AML-193 (cell line): Measurements from ENCODE around the gene S100A7A.

Experiments
- DNase-seq, 2 experiments: peaks; one replicate each; lab custom pipeline; 2025; lab: John Stamatoyannopoulos, UW

The S100A7A gene

GRCh38 chr1:153415850-153416570, at the start of gene S100A7A:
Gene S100A7A, plus strand, starts transcription at chr1:153416520. Its CDS starts 1,563 bp downstream, at chr1:153418083.
- no peak for DNase-seq

GRCh38 chr1:153367090-153367489, 49.2 kb upstream of the S100A7A start:
- no peak for DNase-seq

GRCh38 chr1:153368495-153368894, 47.8 kb upstream of the S100A7A start:
- peak; percentile 9 to 29 for DNase-seq

- DNase-seq = no peak
Measured at GRCh38 chr1:153370146-153370545, 46.2 kb upstream of the S100A7A start.

- DNase-seq = no peak
Measured at GRCh38 chr1:153371231-153371630, 45.1 kb upstream of the S100A7A start.

- DNase-seq = no peak
Measured at GRCh38 chr1:153372571-153372970, 43.7 kb upstream of the S100A7A start.

- DNase-seq = no peak
Measured at GRCh38 chr1:153374071-153374470, 42.2 kb upstream of the S100A7A start.

- peak; percentile 95 for DNase-seq
Measured at GRCh38 chr1:153375511-153375910, 40.8 kb upstream of the S100A7A start, which contains the start of gene S100A12. Gene S100A12, minus strand, starts transcription at chr1:153375621. Its CDS starts 1,029 bp downstream, at chr1:153374592.

GRCh38 chr1:153379591-153379990, 36.7 kb upstream of the S100A7A start:
- no peak for DNase-seq

- DNase-seq = no peak
Measured at GRCh38 chr1:153380711-153381110, 35.6 kb upstream of the S100A7A start.

GRCh38 chr1:153384958-153385580, 31.3 kb upstream of the S100A7A start:
- DNase-seq = no peak

- DNase-seq = peak; percentile 96 to 98
Measured at GRCh38 chr1:153386500-153386901, 29.8 kb upstream of the S100A7A start.

- DNase-seq = no peak
Measured at GRCh38 chr1:153387001-153387400, 29.3 kb upstream of the S100A7A start.

GRCh38 chr1:153387785-153388184, 28.5 kb upstream of the S100A7A start:
- DNase-seq = no peak

GRCh38 chr1:153389401-153389800, 26.9 kb upstream of the S100A7A start:
- no peak for DNase-seq

GRCh38 chr1:153389973-153390879, 26.1 kb upstream of the S100A7A start:
- DNase-seq = peak; percentile 35 to 49

- peak; percentile 91 to 92 for DNase-seq
Measured at GRCh38 chr1:153390938-153391710, 25.2 kb upstream of the S100A7A start, which contains the start of gene S100A8. Gene S100A8, minus strand, starts transcription at chr1:153391073. Its CDS starts 538 bp downstream, at chr1:153390535.

GRCh38 chr1:153392258-153392657, 24.1 kb upstream of the S100A7A start:
- DNase-seq = no peak

- no peak for DNase-seq
Measured at GRCh38 chr1:153392822-153393221, 23.5 kb upstream of the S100A7A start.

- no peak for DNase-seq
Measured at GRCh38 chr1:153393926-153394325, 22.4 kb upstream of the S100A7A start.

GRCh38 chr1:153394391-153394790, 21.9 kb upstream of the S100A7A start:
- no peak for DNase-seq
